ENCODE results near the gene DNAJC10.

DNA sequence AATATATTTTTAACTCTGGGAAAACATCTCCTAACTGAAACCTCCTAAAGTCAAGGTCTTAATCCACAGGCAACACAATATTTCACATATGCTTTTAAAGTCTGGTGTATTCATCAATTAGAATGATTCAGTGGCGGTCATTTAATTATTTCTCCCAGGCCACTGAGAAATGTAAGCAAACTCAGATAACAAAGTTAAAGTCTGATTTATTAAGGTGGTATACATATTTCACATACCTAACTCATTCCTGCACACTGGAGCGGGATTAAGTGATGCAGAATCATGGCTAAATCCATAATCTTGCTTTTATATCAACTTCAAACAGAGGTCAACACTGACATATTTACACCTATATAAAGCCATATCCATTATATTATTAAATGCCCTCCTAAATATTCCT is 106.7 kb downstream of the DNAJC10 start:
- TF ChIP-seq, protein P1, sequence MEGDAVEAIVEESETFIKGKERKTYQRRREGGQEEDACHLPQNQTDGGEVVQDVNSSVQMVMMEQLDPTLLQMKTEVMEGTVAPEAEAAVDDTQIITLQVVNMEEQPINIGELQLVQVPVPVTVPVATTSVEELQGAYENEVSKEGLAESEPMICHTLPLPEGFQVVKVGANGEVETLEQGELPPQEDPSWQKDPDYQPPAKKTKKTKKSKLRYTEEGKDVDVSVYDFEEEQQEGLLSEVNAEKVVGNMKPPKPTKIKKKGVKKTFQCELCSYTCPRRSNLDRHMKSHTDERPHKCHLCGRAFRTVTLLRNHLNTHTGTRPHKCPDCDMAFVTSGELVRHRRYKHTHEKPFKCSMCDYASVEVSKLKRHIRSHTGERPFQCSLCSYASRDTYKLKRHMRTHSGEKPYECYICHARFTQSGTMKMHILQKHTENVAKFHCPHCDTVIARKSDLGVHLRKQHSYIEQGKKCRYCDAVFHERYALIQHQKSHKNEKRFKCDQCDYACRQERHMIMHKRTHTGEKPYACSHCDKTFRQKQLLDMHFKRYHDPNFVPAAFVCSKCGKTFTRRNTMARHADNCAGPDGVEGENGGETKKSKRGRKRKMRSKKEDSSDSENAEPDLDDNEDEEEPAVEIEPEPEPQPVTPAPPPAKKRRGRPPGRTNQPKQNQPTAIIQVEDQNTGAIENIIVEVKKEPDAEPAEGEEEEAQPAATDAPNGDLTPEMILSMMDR (IDR thresholded peaks at IDR 0.05; ENCODE audit: poor library complexity): no peak
- TF ChIP-seq EZH2phosphoT487 (IDR thresholded peaks at IDR 0.05; ENCODE audit: low read depth, severe bottlenecking, unreplicated experiment) (no peak), EZH2 (IDR thresholded peaks at IDR 0.05; ENCODE audit: borderline replicate concordance) (no peak)
